GM18907 (cell line): ENCODE results near the gene TELO2.
"Not testable (repeated sequence)": the region's sequence is repeated elsewhere in the genome, so short reads cannot be mapped to it uniquely, and the experiment has no call there.

Source experiments
- ATAC-seq: cut with Tn5 transposase; IDR thresholded peaks from one replicate; pipeline ENCODE4 v1.9.1; 2021; ENCODE audit warnings: mild to moderate bottlenecking, moderate library complexity; ENCODE audit not compliant: unreplicated experiment

TELO2 gene

GRCh38 chr16:1457489-1458245 lies 35.5 kb upstream of the TELO2 start:
- no peak for ATAC-seq

- ATAC-seq: no peak
These were observed 34.7 kb upstream of the TELO2 start for GRCh38 chr16:1458336-1458976.

- no peak for ATAC-seq
These were observed 34.2 kb upstream of the TELO2 start for GRCh38 chr16:1458977-1459341.

GRCh38 chr16:1459967-1460366 lies 33.2 kb upstream of the TELO2 start:
- ATAC-seq: no peak

- ATAC-seq: no peak
These were observed 32.5 kb upstream of the TELO2 start for GRCh38 chr16:1460602-1461138.

GRCh38 chr16:1461146-1461545 lies 32.0 kb upstream of the TELO2 start:
- ATAC-seq: no peak

GRCh38 chr16:1464196-1464893 lies 28.8 kb upstream of the TELO2 start:
- no peak for ATAC-seq

GRCh38 chr16:1464894-1465566 lies 28.1 kb upstream of the TELO2 start:
- ATAC-seq: no peak

GRCh38 chr16:1465567-1465915 lies 27.6 kb upstream of the TELO2 start:
- ATAC-seq: no peak

- no peak for ATAC-seq
These were observed 27.1 kb upstream of the TELO2 start for GRCh38 chr16:1466054-1466453.

- no peak for ATAC-seq
These were observed 26.1 kb upstream of the TELO2 start for GRCh38 chr16:1466968-1467521.

- no peak for ATAC-seq
These were observed 24.7 kb upstream of the TELO2 start for GRCh38 chr16:1468426-1468810.

- ATAC-seq: not testable (repeated sequence)
These were observed 24.0 kb upstream of the TELO2 start for GRCh38 chr16:1469141-1469540.

GRCh38 chr16:1469693-1470201 lies 23.4 kb upstream of the TELO2 start:
- no peak for ATAC-seq

GRCh38 chr16:1470481-1471251 lies 22.5 kb upstream of the TELO2 start:
- no peak for ATAC-seq

- no peak for ATAC-seq
These were observed 21.5 kb upstream of the TELO2 start for GRCh38 chr16:1471569-1472194.

GRCh38 chr16:1472974-1473373 lies 20.2 kb upstream of the TELO2 start:
- ATAC-seq: no peak

- peak; percentile 22 for ATAC-seq
These were observed 18.9 kb upstream of the TELO2 start for GRCh38 chr16:1474082-1474795.
